SU-DHL-6 (cell line): ENCODE data around the gene ADGRG1.

Experiments
- EZH2phosphoT487 ChIP-seq: fragments of 200-600 bp; sonication (generic), shearing (Covaris generic); conservative IDR thresholded peaks from 2 replicates; pipeline ENCODE4 v1.6.1; 2018; ENCODE audit warnings: mild to moderate bottlenecking, antibody characterized with exemption, low read length, moderate library complexity, mixed read lengths
- TF ChIP-seq, protein P1 (sequence below): fragments of 200-600 bp; sonication (generic); IDR thresholded peaks from one replicate; pipeline ENCODE4 v1.5.1; 2017; ENCODE audit warnings: antibody characterized with exemption, mild to moderate bottlenecking, low read length, moderate library complexity; ENCODE audit not compliant: insufficient read depth, poor library complexity, severe bottlenecking

DNA sequence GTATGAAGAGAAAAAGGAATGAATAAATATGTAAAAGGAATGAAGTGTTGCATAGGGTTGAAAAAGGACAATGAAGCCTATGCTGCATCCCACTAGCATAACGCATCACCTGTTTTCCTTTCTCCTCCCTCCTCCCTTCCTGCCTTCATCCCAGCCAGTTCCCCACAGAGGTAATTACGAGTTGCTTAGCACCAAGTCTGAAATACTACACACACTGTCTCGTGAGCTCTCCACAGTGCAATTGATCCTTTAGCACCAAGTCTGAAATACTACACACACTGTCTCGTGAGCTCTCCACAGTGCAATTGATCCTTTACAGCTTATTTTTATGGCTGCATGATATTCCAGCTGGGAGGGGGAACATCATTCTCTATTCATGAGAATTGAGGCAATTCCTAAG lies 65.1 kb downstream of the ADGRG1 start:
- TF ChIP-seq, protein P1, sequence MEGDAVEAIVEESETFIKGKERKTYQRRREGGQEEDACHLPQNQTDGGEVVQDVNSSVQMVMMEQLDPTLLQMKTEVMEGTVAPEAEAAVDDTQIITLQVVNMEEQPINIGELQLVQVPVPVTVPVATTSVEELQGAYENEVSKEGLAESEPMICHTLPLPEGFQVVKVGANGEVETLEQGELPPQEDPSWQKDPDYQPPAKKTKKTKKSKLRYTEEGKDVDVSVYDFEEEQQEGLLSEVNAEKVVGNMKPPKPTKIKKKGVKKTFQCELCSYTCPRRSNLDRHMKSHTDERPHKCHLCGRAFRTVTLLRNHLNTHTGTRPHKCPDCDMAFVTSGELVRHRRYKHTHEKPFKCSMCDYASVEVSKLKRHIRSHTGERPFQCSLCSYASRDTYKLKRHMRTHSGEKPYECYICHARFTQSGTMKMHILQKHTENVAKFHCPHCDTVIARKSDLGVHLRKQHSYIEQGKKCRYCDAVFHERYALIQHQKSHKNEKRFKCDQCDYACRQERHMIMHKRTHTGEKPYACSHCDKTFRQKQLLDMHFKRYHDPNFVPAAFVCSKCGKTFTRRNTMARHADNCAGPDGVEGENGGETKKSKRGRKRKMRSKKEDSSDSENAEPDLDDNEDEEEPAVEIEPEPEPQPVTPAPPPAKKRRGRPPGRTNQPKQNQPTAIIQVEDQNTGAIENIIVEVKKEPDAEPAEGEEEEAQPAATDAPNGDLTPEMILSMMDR = no peak
- TF ChIP-seq EZH2phosphoT487 = no peak
